Right lobe of liver (tissue), 4 donors: ENCODE results near the gene RPL36AL.

Experiments
- POLR2A ChIP-seq: fragments of 450-650 bp; IDR thresholded peaks from one replicate; pipeline ENCODE4 v1.6.1; 2017; ENCODE audit warnings: antibody characterized with exemption, mild to moderate bottlenecking
- TF ChIP-seq, protein P1 (sequence below), 4 donors: fragments of 200-600 bp in 3 of 4; fragments of 450-650 bp in 1 of 4; IDR thresholded peaks; one replicate each; pipeline versions ENCODE4 v1.5.1 to v1.8.0; 2016 to 2022; ENCODE audit warnings: antibody characterized with exemption in 4 of 4, mild to moderate bottlenecking in 2 of 4
- donor health status: DM: no; HTN: no; CAD: no.
- donor health status: DM: no; HTN: no; CAD: no.
- donor health status: DM: no; HTN: yes; CAD: no.

DNA sequence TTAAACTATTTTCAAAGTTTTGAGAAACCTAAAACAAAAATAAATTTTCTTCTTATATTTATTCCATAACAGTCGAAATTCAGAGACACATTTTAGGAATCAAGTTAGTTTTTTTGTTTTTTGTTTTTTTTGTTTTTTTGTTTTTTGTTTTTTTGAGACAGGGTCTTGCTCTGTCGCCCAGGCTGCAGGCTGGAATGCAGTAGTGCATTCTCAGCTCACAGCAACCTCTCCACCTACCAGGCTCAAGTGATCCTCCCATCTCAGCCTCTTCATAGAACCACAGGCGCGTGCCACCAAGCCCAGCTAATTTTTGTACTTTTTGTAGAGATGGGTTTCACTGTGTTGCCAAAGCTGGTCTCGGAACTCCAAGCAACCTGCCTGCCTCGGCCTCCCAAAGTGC is 33.1 kb upstream of the RPL36AL start:
- TF ChIP-seq, protein P1, sequence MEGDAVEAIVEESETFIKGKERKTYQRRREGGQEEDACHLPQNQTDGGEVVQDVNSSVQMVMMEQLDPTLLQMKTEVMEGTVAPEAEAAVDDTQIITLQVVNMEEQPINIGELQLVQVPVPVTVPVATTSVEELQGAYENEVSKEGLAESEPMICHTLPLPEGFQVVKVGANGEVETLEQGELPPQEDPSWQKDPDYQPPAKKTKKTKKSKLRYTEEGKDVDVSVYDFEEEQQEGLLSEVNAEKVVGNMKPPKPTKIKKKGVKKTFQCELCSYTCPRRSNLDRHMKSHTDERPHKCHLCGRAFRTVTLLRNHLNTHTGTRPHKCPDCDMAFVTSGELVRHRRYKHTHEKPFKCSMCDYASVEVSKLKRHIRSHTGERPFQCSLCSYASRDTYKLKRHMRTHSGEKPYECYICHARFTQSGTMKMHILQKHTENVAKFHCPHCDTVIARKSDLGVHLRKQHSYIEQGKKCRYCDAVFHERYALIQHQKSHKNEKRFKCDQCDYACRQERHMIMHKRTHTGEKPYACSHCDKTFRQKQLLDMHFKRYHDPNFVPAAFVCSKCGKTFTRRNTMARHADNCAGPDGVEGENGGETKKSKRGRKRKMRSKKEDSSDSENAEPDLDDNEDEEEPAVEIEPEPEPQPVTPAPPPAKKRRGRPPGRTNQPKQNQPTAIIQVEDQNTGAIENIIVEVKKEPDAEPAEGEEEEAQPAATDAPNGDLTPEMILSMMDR (IDR thresholded peaks at IDR 0.05) = no peak
- TF ChIP-seq POLR2A = no peak
